ENCODE data around the gene ABHD18.

GRCh38 chr4:127936974-127937373 is 28.2 kb upstream of the ABHD18 start:
- no peak for TF ChIP-seq EP300 (IDR thresholded peaks at IDR 0.05)
- no peak for TF ChIP-seq CTCF (IDR thresholded peaks at IDR 0.05)
- no peak for TF ChIP-seq POLR2A (IDR thresholded peaks at IDR 0.05)

All from stomach (tissue), 4 donors.